IMR-90 (cell line): ENCODE measurements around the gene KDM2B. TPM values are rescaled to one million over a fixed set of nuclear protein-coding genes. Genes with fewer than 3 reads are reported as not detected.

Experiments used
- ATAC-seq: fragments of 200-7000 bp; cut with Tn5 transposase; 2 replicates; pipeline ENCODE4 v1.9.1; 2020; ENCODE audit warnings: low read depth, mild to moderate bottlenecking, moderate library complexity
- BruUV-seq: library from RNA; stranded (reverse); fragments of 400-500 nt; replicated peaks from 2 replicates; lab custom pipeline; 2021; lab: Mats Ljungman, UMichigan
- CTCF ChIA-PET: fragments of 300-600 bp; formaldehyde crosslinking; extraction: SDS; loops from one replicate; lab custom pipeline; 2021; ENCODE audit warnings: antibody characterized with exemption; lab: Yijun Ruan, JAX
- POLR2A ChIA-PET: fragments of 300-600 bp; sonication (Branson Sonifier 250); formaldehyde crosslinking; loops from one replicate; lab custom pipeline; 2022; ENCODE audit warnings: antibody characterized with exemption; ENCODE audit not compliant: unreplicated experiment; lab: Charles Lee
- DNase-seq: peaks from one replicate; pipeline ENCODE4 v3.0.0; 2013
- H2AFZ ChIP-seq: replicated peaks from 2 replicates; pipeline ENCODE3; 2013; ENCODE audit warnings: low read length, mild to moderate bottlenecking; ENCODE audit not compliant: poor library complexity
- H2AK5ac ChIP-seq: 2 replicates; pipeline ENCODE4 v1.6.1; 2013; ENCODE audit warnings: low read depth, low read length, inconsistent platforms
- H2AK9ac ChIP-seq: replicated peaks from 2 replicates; pipeline ENCODE3; 2013; ENCODE audit warnings: mild to moderate bottlenecking, low read depth, low read length, moderate library complexity; ENCODE audit not compliant: poor library complexity
- H2BK120ac ChIP-seq: 2 replicates; pipeline ENCODE4 v1.6.1; 2013; ENCODE audit warnings: low read depth, low read length, inconsistent platforms
- H2BK15ac ChIP-seq: 3 replicates; pipeline ENCODE4 v1.6.1; 2013; ENCODE audit warnings: low read depth, low read length, inconsistent platforms
- H2BK20ac ChIP-seq: 2 replicates; pipeline ENCODE4 v1.6.1; 2013; ENCODE audit warnings: low read depth, mild to moderate bottlenecking, inconsistent platforms, low read length, moderate library complexity
- H2BK5ac ChIP-seq: 2 replicates; pipeline ENCODE4 v1.6.1; 2013; ENCODE audit warnings: mild to moderate bottlenecking, low read depth, low read length, inconsistent platforms; ENCODE audit not compliant: poor library complexity, severe bottlenecking
- H3K14ac ChIP-seq: replicated peaks from 2 replicates; pipeline ENCODE4 v1.6.1; 2013; ENCODE audit warnings: low read depth, low read length, inconsistent platforms
- H3K18ac ChIP-seq: 2 replicates; pipeline ENCODE4 v1.6.1; 2013; ENCODE audit warnings: low read depth, low read length, control low read depth
- H3K23ac ChIP-seq: 2 replicates; pipeline ENCODE4 v1.6.1; 2013; ENCODE audit warnings: low read depth, low read length, inconsistent platforms
- H3K27ac ChIP-seq: 2 replicates; pipeline ENCODE4 v1.5.1; 2013; ENCODE audit warnings: mild to moderate bottlenecking, control low read depth, low read length; ENCODE audit not compliant: insufficient read depth
- H3K27me3 ChIP-seq: 2 replicates; pipeline ENCODE4 v1.6.1; 2013; ENCODE audit warnings: low read length; ENCODE audit not compliant: control insufficient read depth, insufficient read depth
- H3K36me3 ChIP-seq: 2 replicates; pipeline ENCODE4 v1.6.1; 2013; ENCODE audit warnings: low read length, mixed read lengths; ENCODE audit not compliant: control insufficient read depth, insufficient read depth
- H3K4ac ChIP-seq: 2 replicates; pipeline ENCODE4 v1.6.1; 2013; ENCODE audit warnings: low read depth, low read length, inconsistent platforms
- H3K4me1 ChIP-seq: 2 replicates; pipeline ENCODE4 v1.6.1; 2013; ENCODE audit warnings: low read length, mixed read lengths; ENCODE audit not compliant: control insufficient read depth, insufficient read depth
- H3K4me2 ChIP-seq: 2 replicates; pipeline ENCODE4 v1.6.1; 2013; ENCODE audit warnings: low read depth, mild to moderate bottlenecking, control low read depth, low read length, moderate library complexity
- H3K4me3 ChIP-seq: 2 replicates; pipeline ENCODE4 v1.5.1; 2013; ENCODE audit warnings: low read depth, mild to moderate bottlenecking, control low read depth, low read length, moderate library complexity; ENCODE audit not compliant: insufficient read depth
- H3K56ac ChIP-seq: 2 replicates; pipeline ENCODE4 v1.6.1; 2013; ENCODE audit warnings: low read length, inconsistent platforms; ENCODE audit not compliant: insufficient read depth; ENCODE audit errors: extremely low read depth
- H3K79me1 ChIP-seq, 2 experiments: 2 replicates each; pipeline ENCODE4 v1.6.1; 2013; ENCODE audit warnings: low read length in 2 of 2, inconsistent platforms in 1 of 2, low read depth in 1 of 2
- H3K9ac ChIP-seq: 2 replicates; pipeline ENCODE4 v1.6.1; 2013; ENCODE audit warnings: low read depth, low read length, control low read depth
- H3K9me1 ChIP-seq: 2 replicates; pipeline ENCODE4 v1.6.1; 2013; ENCODE audit warnings: low read length, inconsistent platforms; ENCODE audit not compliant: insufficient read depth
- H3K9me3 ChIP-seq: 2 replicates; pipeline ENCODE4 v1.6.1; 2013; ENCODE audit warnings: low read length; ENCODE audit not compliant: control insufficient read depth, insufficient read depth
- H4K20me1 ChIP-seq: 2 replicates; pipeline ENCODE4 v1.6.1; 2013; ENCODE audit warnings: low read length, inconsistent platforms; ENCODE audit not compliant: insufficient read depth
- H4K5ac ChIP-seq: 2 replicates; pipeline ENCODE4 v1.6.1; 2013; ENCODE audit warnings: mild to moderate bottlenecking, low read depth, low read length, control low read depth
- H4K8ac ChIP-seq, 2 experiments: 2 replicates each; pipeline ENCODE4 v1.6.1; 2013; ENCODE audit warnings: low read depth in 2 of 2, low read length in 2 of 2, control low read depth in 1 of 2, inconsistent platforms in 1 of 2
- H4K91ac ChIP-seq: 2 replicates; pipeline ENCODE4 v1.6.1; 2013; ENCODE audit warnings: low read depth, low read length, inconsistent platforms; ENCODE audit not compliant: insufficient read depth
- CEBPB ChIP-seq: IDR thresholded peaks from 2 replicates; pipeline ENCODE4 v1.6.1; 2012; ENCODE audit warnings: low read depth, low read length, improper control_type of control experiment
- WGBS, 2 experiments: methylation state at CpG; one replicate each; pipeline versions ENCODE4 v1.1.5 to v1.1.7; 2013; ENCODE audit warnings: missing lambda C conversion rate in 2 of 2; ENCODE audit not compliant: insufficient read length in 1 of 2; ENCODE audit errors: extremely low coverage in 2 of 2; 5-methylcytosine and 5-hydroxymethylcytosine counted together
- dilution Hi-C: fragments of 300-500 bp; cut with HindIII; formaldehyde crosslinking; loops from one replicate; pipeline ENCODE4 v1.14.3; 2018; ENCODE audit warnings: low sequenced_read_pairs; ENCODE audit not compliant: unreplicated experiment
- in situ Hi-C: fragments of 300-500 bp; cut with MboI; formaldehyde crosslinking; loops from 3 replicates; pipeline ENCODE4 v1.14.3; 2019; ENCODE audit warnings: low sequenced_read_pairs, inconsistent platforms, mixed read lengths
- intact Hi-C: fragments of 100-400 bp; cut with micrococcal nuclease; formaldehyde crosslinking; loops from 2 replicates; pipeline ENCODE4 v1.10.0; 2022
- polyA plus RNA-seq, 3 experiments: library from polyadenylated mRNA; depleted of rRNA; stranded (reverse); fragments of >200 nt; gene quantifications; 2 replicates each; pipeline ENCODE4 v1.2.3, GENCODE V29; 2012; ENCODE audit warnings: low replicate concordance in 1 of 3
- total RNA-seq: library from RNA; depleted of rRNA; stranded (reverse); fragments of >200 nt; gene quantifications from 2 replicates; pipeline ENCODE4 v1.2.3, GENCODE V29; 2012
- TF ChIP-seq, protein P1 (sequence below): fragments of 150-350 bp; IDR thresholded peaks from 2 replicates; pipeline ENCODE4 v1.6.1; 2017; ENCODE audit warnings: mild to moderate bottlenecking, antibody characterized with exemption, low read length, low read depth

Gene KDM2B
- total and polyA plus RNA-seq, 2 of the 4 experiments (the other 2 are of a cell fraction), result 22.6 to 24.2 TPM

GRCh38 chr12:121516437-121517011, 64.3 kb downstream of the KDM2B start:
- Histone ChIP-seq H3K23ac (no peak overlapping the region), H4K20me1 (no peaks in the 10 kb centered on the region), H3K18ac (no peak overlapping the region), H3K27ac (no peak overlapping the region), H3K4me2 (no peak overlapping the region), H2AK9ac (no peak overlapping the region), H2BK120ac (no peak overlapping the region), H3K56ac (no peak overlapping the region), H2BK20ac (no peak overlapping the region), H2AK5ac (no peak overlapping the region), H2BK15ac (no peak overlapping the region), H3K14ac (no peak overlapping the region), H2BK5ac (no peak overlapping the region), H3K27me3 (no peaks in the 10 kb centered on the region), H3K4ac (no peak overlapping the region), H4K91ac (no peak overlapping the region), H3K4me3 (no peak overlapping the region), H4K5ac (no peak overlapping the region), H2AFZ (no peak overlapping the region), H3K9ac (no peak overlapping the region), H3K4me1 (no peaks in the 10 kb centered on the region; the same call in 1 of the 2 replicates), H3K36me3 (peaks cover 32% of the 10 kb centered on the region), H3K79me1 (peaks cover 0 to 8% of the 10 kb centered on the region in 2 experiments; a peak in 1 of 4 replicates), H4K8ac (no peak overlapping the region), H3K9me3 (no peaks in the 10 kb centered on the region), H3K9me1 (peaks cover 3% of the 10 kb centered on the region; the same call in 1 of the 2 replicates)
- DNase-seq, result no peak
- in situ Hi-C loops (no loop called here), dilution Hi-C loops (no loop called here), intact Hi-C loops (no loop called here)
- POLR2A ChIA-PET, result no interaction called here
- TF ChIP-seq, protein P1, sequence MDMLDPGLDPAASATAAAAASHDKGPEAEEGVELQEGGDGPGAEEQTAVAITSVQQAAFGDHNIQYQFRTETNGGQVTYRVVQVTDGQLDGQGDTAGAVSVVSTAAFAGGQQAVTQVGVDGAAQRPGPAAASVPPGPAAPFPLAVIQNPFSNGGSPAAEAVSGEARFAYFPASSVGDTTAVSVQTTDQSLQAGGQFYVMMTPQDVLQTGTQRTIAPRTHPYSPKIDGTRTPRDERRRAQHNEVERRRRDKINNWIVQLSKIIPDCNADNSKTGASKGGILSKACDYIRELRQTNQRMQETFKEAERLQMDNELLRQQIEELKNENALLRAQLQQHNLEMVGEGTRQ, result no peak
- TF ChIP-seq CEBPB, result no peak
- ATAC-seq, result no peak
- WGBS, 2 experiments, result 93% methylated on average over 5 of the region's 10 CpGs; no CpG with 5 or more reads in 1 of the 2 experiments
- CTCF ChIA-PET, result interaction anchor here (0.6 kb wide), 1 partner anchor 36 kb away, joined by 3 read pairs; no protein-coding TSS in a partner anchor
- no TSS peak for BruUV-seq
